Mucosa of rectum (tissue), 2 donors: ENCODE data around the gene MAPK8IP1.

ENCODE experiments used
- H3K27ac ChIP-seq, 2 donors: one replicate each; pipeline ENCODE4 v1.7.0; 2013; ENCODE audit warnings: inconsistent platforms in 2 of 2, low read depth in 2 of 2, low read length in 2 of 2
- H3K27me3 ChIP-seq, 2 donors: one replicate each; pipeline ENCODE4 v1.7.0; 2013; ENCODE audit warnings: low read length in 2 of 2; ENCODE audit not compliant: control insufficient read depth in 2 of 2, insufficient read depth in 2 of 2
- H3K36me3 ChIP-seq, 2 donors: one replicate each; pipeline ENCODE4 v1.7.0; 2013; ENCODE audit warnings: low read length in 2 of 2; ENCODE audit not compliant: control insufficient read depth in 2 of 2, insufficient read depth in 2 of 2
- H3K4me1 ChIP-seq, 2 donors: one replicate each; pipeline ENCODE4 v1.7.0; 2013; ENCODE audit warnings: low read length in 2 of 2, mild to moderate bottlenecking in 1 of 2; ENCODE audit not compliant: control insufficient read depth in 2 of 2, insufficient read depth in 2 of 2
- H3K4me3 ChIP-seq, 2 donors: one replicate each; pipeline ENCODE4 v1.7.0; 2013; ENCODE audit warnings: low read length in 2 of 2
- H3K9ac ChIP-seq, 2 donors: one replicate each; pipeline ENCODE4 v1.7.0; 2013; ENCODE audit warnings: low read length in 2 of 2, low read depth in 1 of 2, mild to moderate bottlenecking in 1 of 2
- H3K9me3 ChIP-seq, 2 donors: one replicate each; pipeline ENCODE4 v1.7.0; 2013; ENCODE audit warnings: low read length in 2 of 2; ENCODE audit not compliant: control insufficient read depth in 2 of 2
- donor health status: healthy.
- donor health status: Normal muscosa, but diverticular disease.

MAPK8IP1 gene

DNA sequence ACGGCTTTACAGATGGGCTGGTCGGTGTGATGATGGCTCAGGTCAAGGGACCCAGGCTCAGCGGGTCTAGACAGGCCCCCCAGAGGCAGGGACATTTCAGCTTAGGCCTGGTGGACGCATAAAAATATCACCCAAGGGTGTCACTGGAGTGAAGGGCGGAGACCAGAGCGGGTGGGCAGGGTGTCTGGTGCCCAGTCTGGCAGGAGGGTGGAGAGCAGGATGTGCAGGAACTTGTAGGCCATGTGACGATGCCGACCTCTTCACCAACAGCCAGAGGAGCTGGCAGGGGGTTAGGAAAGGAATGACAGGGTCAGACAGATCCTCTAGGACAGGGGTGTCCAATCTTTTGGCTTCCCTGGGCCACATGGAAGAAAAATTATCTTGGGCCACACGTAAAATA lies 4.5 kb downstream of the MAPK8IP1 start:
- H3K4me3 ChIP-seq = no peak overlapping the region
- no peak overlapping the region for H3K27ac ChIP-seq
- H3K36me3 ChIP-seq = no peaks in the 10 kb centered on the region
- peaks cover 0 to 2% of the 10 kb centered on the region in 2 donors for H3K4me1 ChIP-seq
- no peaks in the 10 kb centered on the region for H3K9me3 ChIP-seq
- no peak overlapping the region for H3K9ac ChIP-seq
- H3K27me3 ChIP-seq = no peaks in the 10 kb centered on the region

DNA sequence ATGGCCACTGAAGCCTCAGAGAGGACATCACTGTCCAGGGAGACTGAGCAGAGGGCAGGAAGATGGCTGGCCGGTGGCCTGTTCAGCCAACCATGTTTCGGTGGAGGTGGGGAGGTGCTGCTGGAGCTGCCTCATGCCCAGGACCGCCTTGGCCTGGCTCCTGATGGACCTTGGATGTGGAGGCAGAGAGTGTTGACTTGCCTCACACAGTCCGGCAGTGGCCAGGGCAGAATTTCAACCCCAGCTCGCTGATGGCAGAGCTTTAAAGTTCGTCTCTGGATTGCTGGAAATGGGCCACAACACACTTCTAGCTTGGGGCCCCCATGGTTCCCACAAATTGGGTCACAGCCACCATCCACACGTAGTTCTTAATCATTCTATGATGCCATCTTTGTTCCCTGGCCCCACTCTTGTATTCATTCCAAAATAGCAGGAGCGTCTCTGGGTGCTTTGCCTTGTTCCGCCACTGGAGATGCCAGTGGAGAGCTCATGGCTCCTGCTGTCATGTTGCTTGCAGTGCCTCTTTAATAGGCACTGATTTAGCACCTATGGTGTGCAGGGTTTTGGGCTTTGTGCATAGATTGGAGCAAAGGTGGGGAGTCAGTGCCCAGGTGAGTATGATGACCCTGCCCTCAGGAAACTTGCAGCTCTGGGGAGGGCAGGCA lies 5.6 kb downstream of the MAPK8IP1 start:
- no peak overlapping the region for H3K4me3 ChIP-seq
- H3K27me3 ChIP-seq = no peaks in the 10 kb centered on the region
- no peak overlapping the region for H3K27ac ChIP-seq
- H3K9me3 ChIP-seq = no peaks in the 10 kb centered on the region
- H3K9ac ChIP-seq = no peak overlapping the region
- no peaks in the 10 kb centered on the region for H3K4me1 ChIP-seq
- H3K36me3 ChIP-seq = no peaks in the 10 kb centered on the region

DNA sequence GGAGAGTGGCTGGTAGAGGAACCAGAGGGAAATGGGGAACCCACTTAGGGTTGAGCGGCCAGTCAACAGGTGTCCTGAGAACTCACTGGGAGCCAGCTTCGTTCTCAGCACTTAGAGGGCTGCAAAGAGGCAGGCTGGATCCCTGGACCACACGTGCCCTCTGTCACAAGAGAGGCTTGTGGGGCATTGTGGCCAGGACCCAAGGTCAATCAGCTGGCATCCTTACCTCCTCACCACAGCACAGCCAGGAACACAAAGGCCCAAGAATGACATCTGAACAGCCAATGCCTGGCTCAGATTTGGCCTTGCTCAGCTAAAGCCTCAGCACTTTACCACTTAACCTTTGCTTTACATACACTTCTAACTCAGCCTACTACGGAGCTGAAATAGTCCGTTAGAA lies 7.4 kb downstream of the MAPK8IP1 start:
- Histone ChIP-seq H3K36me3 (no peaks in the 10 kb centered on the region), H3K27me3 (peaks cover 0 to 4% of the 10 kb centered on the region in 2 donors), H3K27ac (no peak overlapping the region)

DNA sequence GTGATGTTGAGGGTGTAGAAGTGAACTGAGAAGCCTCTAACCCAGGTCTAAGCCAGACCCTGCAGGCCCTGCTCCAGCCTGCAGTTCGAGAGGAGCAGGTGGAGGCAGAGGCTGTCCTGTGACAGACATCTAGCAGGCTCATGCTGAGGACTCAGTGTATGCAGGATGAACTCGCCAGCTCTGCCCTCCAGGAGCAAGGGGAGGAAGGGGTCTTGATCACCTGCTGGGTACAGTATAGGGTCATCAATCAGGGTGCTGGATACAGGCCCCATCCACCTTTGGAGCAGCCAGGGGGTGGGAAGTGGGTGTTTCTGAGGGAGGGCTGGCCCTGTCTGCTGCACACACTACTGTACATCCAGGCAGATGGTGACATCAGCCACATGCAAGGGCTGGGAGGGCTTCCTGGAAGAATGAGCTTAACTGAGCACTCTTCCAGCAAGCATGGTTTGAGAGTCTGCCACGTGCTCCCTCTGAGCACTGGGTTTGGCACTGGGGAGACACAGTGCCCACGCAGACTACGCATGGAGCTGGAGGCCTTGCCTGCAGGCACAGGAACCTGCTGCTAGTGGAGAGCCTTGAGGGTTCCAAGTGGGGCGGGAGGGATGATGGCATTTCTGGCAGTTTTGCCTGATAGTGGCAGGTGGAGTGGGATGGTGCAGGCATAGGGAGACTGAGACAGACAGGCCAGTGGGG lies 9.2 kb downstream of the MAPK8IP1 start:
- Histone ChIP-seq H3K4me1 (peaks cover 4 to 6% of the 10 kb centered on the region in 2 donors), H3K9ac (no peak overlapping the region), H3K4me3 (no peak overlapping the region), H3K36me3 (no peaks in the 10 kb centered on the region), H3K27me3 (peaks cover 3 to 16% of the 10 kb centered on the region in 2 donors), H3K9me3 (no peaks in the 10 kb centered on the region), H3K27ac (no peak overlapping the region)

More for the DNA sequence above, 7.4 kb downstream of the MAPK8IP1 start:
- Histone ChIP-seq H3K4me3 (no peak overlapping the region), H3K4me1 (no peaks in the 10 kb centered on the region), H3K9me3 (no peaks in the 10 kb centered on the region), H3K9ac (no peak overlapping the region)

DNA sequence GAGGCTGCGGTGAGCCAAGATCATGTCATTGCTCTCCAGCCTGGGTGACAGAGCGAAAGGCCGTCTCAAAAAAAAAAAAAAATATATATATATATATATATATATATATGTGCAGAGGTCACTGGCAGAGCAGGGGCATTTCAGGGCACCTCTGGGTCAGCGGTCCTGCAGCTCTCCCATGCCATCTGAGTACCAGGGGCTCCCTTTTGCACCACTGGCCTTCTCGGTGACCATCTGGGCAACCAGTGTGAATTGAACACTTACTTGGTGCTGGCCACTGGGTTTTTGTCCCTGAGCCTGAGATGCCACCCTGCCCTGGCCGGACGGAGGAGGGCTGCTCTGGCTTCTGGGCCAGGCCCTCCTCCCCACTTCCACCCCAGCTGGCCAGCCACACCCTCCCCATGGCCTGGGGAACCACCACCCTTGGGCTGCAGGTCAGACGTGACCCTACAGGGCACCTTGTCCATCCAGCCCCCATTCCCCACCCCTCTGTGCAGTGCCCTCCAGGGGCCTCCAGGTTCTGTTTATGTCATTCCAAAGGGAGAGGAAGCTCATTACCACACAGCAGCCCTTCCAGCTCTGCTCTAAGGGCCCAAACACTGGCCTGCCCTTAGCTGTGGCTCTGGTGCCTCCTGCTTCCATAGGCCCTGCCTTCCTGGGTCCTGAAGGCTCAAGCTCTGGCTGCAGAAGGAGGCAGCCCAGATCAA lies 10.3 kb downstream of the MAPK8IP1 start:
- H3K36me3 ChIP-seq = no peaks in the 10 kb centered on the region
- H3K4me3 ChIP-seq = no peak overlapping the region
- H3K9me3 ChIP-seq = no peaks in the 10 kb centered on the region
- H3K9ac ChIP-seq = no peak overlapping the region
- peaks cover 6 to 20% of the 10 kb centered on the region in 2 donors for H3K27me3 ChIP-seq
- H3K27ac ChIP-seq = no peak overlapping the region
- H3K4me1 ChIP-seq = peaks cover 4 to 10% of the 10 kb centered on the region in 2 donors

DNA sequence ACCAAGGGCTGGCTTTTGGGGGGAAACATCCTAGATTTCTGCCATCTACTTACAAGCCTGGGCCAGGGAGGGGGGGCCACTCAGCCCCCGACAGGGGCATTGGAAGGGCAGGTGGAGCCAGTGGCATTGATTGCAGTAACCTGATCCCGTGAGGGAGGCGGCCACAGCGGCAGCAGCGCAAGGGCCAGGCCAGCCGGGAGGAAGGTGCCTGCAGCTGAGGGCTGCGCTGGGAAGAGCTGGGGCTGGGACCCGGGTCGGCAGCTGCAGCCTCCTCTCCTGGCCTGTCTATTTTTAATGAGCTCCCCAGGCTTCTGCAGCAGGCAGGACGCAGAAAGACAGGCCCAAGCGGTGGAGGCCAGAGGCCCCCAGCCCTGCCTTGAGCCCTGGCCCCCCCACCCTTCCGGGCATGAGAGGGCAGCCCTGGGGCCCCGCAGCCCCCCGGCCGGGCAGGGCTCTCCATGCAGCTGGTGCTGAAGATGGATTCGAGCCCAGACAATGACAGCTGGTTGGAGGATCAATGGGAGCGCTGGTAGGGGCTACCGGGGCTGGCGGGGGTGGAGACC lies 11.1 kb downstream of the MAPK8IP1 start:
- peaks cover 7 to 26% of the 10 kb centered on the region in 2 donors for H3K27me3 ChIP-seq
- no peak overlapping the region for H3K27ac ChIP-seq
- H3K9me3 ChIP-seq = no peaks in the 10 kb centered on the region
- no peak overlapping the region for H3K4me3 ChIP-seq
- H3K36me3 ChIP-seq = no peaks in the 10 kb centered on the region
- H3K4me1 ChIP-seq = peaks cover 4 to 10% of the 10 kb centered on the region in 2 donors
- H3K9ac ChIP-seq = no peak overlapping the region

DNA sequence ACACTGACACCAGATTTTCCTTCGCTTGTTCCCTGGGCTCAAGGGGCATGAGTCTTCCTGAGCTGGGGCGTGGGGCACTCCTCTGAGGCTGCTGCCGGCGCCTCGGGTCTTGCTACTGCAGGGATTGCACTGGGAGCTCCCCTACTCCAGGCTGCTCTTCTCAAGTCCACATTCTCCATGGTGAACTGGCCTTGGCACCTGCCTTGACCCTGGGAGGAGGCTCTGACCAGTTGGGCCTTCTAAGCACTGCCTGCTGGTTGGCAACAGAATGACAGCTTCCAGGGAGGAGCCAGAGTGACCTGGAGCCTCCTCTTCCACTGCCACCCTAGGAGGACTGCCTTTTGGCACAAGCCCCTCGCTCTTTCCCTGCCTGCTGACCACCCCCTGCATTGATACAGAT lies 12.1 kb downstream of the MAPK8IP1 start:
- no peak overlapping the region for H3K9ac ChIP-seq
- peaks cover 7 to 27% of the 10 kb centered on the region in 2 donors for H3K27me3 ChIP-seq
- H3K4me3 ChIP-seq = no peak overlapping the region
- no peaks in the 10 kb centered on the region for H3K36me3 ChIP-seq
- peaks cover 4 to 10% of the 10 kb centered on the region in 2 donors for H3K4me1 ChIP-seq
- no peak overlapping the region for H3K27ac ChIP-seq
- no peaks in the 10 kb centered on the region for H3K9me3 ChIP-seq

DNA sequence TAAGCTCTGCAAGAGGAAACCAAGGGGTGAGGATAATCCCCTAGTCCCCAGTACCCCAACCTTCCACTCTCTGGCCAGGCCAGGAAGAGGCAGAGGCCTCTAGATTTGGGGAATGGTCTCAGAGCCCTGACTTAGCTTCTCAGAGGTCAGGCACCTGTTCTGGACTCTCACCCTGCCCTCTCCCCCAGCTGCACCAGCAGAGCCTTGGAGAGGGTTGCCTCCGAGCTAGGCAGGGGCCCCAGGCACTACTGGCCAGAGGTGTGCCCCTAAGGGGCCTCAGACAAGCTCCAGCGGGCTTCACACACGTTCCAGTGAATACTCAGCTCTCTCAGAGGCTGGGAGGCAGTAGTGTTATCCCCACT lies 13.6 kb downstream of the MAPK8IP1 start:
- peaks cover 7 to 27% of the 10 kb centered on the region in 2 donors for H3K27me3 ChIP-seq
- H3K9me3 ChIP-seq = no peaks in the 10 kb centered on the region
- H3K9ac ChIP-seq = no peak overlapping the region
- H3K36me3 ChIP-seq = no peaks in the 10 kb centered on the region
- H3K4me1 ChIP-seq = peaks cover 4 to 10% of the 10 kb centered on the region in 2 donors
- no peak overlapping the region for H3K4me3 ChIP-seq
- no peak overlapping the region for H3K27ac ChIP-seq

DNA sequence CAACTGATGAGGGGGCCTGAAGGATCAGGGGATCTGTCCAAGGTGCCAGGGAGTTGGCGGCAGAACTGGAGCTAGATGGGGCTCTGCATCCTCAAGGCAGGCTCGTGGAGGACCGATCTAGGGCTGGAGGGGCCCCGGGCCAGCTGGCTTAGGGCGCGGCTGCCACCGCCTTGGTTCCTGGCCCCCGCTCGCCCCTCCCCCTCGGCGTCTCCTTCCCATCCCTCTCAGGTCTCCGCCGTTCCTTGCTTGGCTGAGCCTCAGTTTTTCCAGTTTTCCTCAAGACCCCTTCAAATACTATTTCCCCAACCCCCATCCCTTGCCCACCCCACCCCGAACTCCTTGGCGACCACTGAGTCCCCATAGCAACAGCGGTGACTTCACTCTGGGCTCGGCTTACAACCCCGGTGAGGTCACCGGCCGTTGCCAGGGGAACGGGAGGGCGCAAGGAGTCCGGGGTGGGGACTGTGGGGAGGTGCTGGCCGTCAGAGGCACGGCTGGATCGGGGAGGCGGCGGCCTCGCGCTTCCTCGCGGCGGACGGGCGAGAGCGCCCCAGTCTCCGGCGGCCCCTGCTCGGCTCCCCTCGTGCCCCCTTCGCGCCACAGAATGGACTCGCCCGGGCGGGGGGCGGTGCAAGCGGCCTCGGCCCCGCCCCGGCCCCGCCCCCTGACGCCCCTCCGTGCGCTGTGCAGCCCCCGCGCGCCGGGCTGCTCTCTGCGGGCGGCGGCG lies 14.2 kb downstream of the MAPK8IP1 start:
- Histone ChIP-seq H3K4me1 (peaks cover 4 to 10% of the 10 kb centered on the region in 2 donors), H3K4me3 (peak overlapping the region; percentile 42 to 55), H3K9me3 (no peaks in the 10 kb centered on the region), H3K27me3 (peaks cover 7 to 27% of the 10 kb centered on the region in 2 donors), H3K9ac (peak overlapping the region in 1 of 2 donors; percentile 33), H3K27ac (peak overlapping the region in 1 of 2 donors; percentile 32), H3K36me3 (no peaks in the 10 kb centered on the region)
